GM21381 (cell line): ENCODE results near the gene SDR42E2.
"Not testable (repeated sequence)": the region's sequence is repeated elsewhere in the genome, so short reads cannot be mapped to it uniquely, and the experiment has no call there.

Experiments used
- ATAC-seq: cut with Tn5 transposase; IDR thresholded peaks from one replicate; pipeline ENCODE4 v1.9.1; 2021; ENCODE audit warnings: mild to moderate bottlenecking, moderate library complexity; ENCODE audit not compliant: unreplicated experiment

The SDR42E2 gene

DNA sequence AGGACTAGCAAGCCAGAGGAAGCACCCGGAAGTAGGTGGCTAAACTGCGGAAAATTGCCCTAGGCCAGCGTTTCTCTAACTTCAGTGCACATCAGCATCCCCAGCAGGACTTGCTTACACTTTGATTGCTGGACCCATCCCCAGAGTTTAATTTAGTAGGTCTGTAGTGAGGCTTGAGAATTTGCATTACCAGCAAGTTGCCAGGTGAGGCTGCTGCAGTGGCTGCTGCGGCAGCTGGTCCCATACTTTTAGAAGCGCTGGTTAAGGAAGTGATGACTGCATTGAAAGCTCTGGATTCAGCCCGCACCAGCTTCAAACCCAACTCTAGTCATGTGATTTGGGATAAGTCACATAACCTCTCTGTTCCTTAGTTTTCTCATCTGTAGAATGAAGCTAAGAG lies 48.0 kb downstream of the SDR42E2 start:
- no peak for ATAC-seq

DNA sequence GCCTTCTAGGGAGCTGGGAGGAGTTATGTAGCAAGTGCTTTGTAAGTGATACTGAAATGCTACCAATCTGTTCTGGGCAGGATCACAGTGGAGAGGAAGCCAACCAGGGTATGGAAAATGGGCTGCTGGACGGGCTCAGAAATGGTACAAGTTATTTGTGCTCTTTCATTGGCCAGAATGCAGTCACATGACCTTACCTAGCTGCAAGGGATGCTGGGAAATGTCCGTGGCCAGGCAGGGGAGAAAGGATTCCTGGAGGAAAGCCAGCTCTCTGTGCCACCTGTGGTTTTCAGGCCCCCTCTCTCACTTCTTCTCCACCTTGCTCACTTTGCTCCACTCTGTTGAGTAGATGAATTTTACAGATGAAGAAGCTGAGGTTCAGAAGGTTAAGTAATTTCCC lies 48.5 kb downstream of the SDR42E2 start:
- ATAC-seq: no peak

GRCh38 chr16:22213236-22213635 lies 50.9 kb downstream of the SDR42E2 start:
- ATAC-seq: no peak

DNA sequence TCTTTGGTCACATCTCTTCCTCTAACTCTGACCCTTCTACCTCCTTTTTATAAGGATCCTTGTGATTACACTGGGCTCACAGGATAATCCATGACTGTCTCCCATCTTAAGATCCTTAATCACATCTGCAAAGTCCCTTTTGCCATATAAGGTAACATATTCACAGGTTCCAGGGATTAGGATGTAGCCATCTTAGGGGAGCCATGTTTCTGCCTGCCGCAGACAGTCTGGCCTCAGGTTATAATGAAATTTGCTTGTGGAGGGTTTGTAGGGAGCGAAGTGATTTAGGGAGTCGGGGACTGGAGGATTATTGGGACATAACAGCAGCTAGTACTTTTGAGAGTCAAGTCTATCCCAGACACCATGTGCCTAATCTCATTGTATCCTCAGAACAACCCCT lies 51.5 kb downstream of the SDR42E2 start:
- ATAC-seq: no peak

GRCh38 chr16:22214402-22214801 lies 52.1 kb downstream of the SDR42E2 start:
- no peak for ATAC-seq

- no peak for ATAC-seq
Observed at GRCh38 chr16:22214889-22215288, 52.6 kb downstream of the SDR42E2 start.

DNA sequence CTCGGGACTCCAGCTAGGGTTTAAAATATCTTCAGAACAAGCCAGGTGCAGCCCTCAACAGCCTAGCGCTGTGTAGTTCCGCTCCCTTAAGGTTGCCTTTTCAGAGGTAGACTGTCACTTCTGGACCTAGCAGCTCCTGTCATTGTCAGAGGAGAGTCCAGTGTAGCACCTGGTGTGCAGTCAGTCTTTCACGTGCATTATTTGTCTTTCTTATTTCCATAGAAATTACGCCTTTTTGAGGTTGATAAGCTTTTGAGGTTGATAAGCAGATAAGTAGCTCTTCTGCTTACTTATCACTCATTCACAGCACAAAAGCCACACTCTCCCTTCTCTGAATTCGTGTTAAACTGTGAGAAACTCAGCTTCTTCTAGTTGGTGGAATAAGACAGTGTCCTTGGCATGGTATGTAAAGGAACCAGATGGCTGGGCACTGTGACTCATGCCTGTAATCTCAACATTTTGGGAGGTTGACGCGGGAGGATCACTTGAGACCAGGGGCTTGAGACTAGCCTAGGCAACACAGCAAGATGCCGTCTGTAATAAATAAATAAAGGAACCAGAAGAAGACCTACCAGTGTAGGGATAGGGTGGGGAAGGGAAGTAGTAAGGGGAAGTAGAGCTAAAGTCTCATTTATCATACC lies 54.0 kb downstream of the SDR42E2 start:
- ATAC-seq: no peak

DNA sequence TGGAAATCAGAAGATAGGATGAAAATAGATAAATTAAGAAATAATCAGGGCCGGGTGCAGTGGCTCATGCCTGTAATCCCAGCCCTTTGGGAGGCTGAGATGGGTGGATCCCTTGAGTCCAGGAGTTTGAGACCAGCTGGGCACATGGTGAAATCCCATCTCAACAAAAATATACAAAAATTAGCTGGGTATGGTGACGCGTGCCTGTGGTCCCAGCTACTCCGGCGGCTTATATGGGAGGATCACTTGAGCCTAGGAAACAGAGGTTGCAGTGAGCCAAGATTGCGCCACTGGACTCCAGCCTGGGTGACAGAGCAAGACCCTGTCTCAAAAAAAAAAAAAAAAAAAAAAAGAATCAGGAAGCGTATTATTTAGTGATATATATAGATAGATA lies 54.5 kb downstream of the SDR42E2 start:
- not testable (repeated sequence) for ATAC-seq

DNA sequence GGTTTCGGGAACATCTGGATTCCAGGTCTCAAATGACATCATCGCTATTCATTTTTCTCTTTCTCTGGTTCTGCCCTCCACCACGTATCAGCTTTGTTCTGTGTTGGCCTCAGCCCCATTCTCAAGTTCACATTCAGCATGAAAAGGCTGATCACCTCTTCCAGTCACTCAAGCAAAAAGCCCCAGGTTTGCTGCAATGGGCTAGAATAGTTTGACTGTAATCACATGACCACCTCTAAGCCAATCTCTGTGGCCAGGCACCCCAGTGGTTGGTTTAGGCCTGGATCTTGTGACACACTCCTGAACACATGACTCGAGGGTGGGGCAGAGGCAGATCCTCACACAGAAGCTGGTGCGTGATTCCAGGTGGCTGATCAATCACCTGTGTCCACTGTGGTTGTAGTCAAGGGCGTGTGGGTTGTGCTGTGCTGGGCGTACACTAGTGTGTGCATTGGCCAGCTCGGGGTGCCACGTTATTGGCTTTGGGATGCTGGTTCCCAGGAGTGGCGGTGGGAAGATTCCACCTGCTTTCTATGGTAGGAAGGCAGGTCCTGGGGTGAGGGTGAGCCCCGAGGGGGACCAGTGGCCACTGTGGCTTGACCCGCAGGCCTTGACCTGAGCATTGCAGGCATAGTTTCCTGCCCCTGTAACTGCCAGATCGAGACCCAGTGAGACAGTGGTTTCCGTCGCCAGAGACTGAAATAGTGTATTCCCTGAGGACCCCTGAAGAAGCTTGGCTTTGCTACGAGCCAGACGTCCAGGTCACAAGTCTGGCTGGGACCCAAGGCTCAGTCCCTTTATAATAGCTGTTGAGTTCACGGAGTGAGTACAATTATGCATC lies 55.8 kb downstream of the SDR42E2 start:
- ATAC-seq: peak; percentile 71

- ATAC-seq: no peak
Observed at GRCh38 chr16:22219389-22220068, 57.2 kb downstream of the SDR42E2 start.

DNA sequence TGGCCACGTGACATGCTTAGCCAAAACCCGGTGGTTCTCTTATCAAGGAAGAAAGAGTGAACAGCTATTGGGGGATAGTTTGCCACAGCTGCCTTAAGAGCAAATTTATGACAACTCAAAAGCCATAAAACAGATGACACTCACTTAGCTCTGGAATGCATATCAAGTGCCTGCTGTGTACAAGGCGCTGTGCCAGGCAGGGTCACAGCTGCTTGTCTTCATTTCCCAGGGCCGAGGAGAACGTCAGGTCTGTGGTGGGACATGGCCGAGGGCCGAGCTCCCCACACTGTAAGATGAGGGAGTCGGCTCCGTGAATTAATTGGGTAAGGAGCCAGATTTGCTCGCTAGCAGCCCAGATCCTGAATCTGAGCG lies 57.7 kb downstream of the SDR42E2 start:
- ATAC-seq: no peak

DNA sequence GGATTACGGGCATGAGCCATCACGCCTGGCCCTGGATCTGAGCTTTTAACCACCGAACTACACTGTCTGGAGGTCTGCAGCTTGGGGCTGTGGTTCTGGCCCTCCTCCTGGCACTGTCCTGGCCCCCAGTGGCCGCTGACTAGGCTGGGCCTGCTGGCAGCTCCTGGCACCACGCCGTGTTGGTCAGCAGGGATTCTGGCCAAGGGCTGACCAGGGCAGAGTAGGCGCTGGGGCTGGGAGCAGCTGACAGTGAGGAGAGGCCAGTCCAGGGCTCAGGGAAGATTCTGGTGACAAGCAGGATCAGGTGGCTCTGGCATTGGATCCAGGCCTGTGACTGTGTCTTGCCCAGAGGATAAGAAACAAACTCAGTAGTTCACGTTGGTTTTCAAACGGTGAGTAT lies 58.4 kb downstream of the SDR42E2 start:
- ATAC-seq: no peak

GRCh38 chr16:22222006-22222405 lies 59.7 kb downstream of the SDR42E2 start:
- no peak for ATAC-seq

DNA sequence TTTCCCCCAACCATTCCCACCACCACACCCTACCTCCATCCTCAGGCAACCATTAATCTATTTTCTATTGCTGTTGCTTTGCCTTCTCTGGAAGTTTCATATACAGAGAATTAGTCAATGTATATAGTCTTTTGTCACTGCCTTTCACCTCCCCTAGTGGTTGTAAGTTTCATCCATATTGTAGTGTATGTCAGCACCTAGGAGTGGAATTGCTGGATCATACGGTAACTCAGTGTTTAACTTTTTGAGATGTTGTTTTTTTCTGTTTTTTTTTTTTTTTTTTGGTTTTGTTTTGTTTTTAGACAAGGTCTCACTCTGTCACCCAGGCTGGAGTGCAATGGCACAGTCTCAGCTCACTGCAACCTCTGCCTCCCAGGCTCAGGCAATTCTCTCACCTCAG lies 60.7 kb downstream of the SDR42E2 start:
- no peak for ATAC-seq

DNA sequence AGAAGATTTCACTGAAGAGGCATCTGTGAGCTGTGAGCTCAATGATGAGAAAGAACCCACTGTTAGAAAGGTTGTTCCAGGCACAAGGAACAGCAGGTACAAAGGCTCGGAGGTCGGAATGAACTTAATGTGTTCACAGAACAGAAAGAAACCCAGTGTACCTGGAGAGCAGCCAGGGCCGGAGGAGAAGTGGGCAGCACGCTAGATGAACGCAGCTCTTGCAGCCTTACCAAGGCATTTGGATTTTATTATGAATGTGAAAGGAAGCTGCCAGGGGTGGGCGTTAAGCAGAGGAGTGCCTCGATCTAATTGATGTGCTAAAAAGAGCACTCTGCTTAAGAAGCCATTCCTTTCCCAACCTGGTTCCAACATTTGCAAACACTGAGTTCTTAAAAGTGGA lies 62.8 kb downstream of the SDR42E2 start:
- ATAC-seq: no peak

GRCh38 chr16:22229889-22230288 lies 67.6 kb downstream of the SDR42E2 start:
- no peak for ATAC-seq

- ATAC-seq: no peak
Observed at GRCh38 chr16:22232277-22233036, 70.2 kb downstream of the SDR42E2 start.

GRCh38 chr16:22233037-22233372 lies 70.7 kb downstream of the SDR42E2 start:
- ATAC-seq: no peak

DNA sequence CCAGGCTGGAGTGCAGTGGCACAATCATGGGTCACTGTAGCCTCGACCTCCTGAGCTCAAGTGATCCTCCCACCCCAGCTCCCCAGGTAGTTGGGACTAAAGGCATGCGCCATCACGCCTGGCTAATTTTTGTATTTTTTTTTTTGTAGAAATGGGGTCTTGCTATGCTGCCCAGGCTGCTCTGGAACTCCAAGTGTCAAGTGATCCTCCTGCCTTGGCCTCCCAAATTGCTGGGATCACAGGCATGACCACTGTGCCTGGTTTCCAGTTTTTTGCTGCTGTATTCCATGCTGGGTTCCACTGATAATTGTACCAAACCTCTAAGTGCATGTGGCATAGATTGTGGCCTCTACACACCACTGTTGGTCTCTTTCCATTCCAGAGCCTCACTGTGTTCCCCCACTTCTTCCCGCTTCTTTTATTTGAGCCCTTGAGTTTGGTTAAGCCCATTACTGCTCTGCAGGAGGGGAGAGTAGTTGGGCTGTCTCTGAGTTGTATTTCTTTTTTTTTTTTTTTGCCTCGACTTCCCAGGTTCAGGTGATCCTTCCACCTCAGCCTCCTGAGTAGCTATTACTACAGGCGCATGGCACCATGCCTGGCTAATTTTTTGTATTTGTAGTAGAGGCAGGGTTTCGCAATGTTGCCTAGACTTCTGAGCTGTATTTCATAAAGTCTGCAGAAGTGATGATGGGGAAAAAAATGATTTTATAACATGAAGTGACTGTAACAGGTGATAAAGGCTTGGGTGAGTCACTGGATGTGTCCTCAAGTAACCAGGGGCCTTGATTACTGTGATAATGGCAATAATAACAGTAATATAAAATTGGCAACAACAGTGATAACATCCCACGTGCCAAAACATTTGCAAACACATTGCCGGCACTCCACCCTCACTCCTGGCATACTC lies 73.8 kb downstream of the SDR42E2 start:
- ATAC-seq: no peak

DNA sequence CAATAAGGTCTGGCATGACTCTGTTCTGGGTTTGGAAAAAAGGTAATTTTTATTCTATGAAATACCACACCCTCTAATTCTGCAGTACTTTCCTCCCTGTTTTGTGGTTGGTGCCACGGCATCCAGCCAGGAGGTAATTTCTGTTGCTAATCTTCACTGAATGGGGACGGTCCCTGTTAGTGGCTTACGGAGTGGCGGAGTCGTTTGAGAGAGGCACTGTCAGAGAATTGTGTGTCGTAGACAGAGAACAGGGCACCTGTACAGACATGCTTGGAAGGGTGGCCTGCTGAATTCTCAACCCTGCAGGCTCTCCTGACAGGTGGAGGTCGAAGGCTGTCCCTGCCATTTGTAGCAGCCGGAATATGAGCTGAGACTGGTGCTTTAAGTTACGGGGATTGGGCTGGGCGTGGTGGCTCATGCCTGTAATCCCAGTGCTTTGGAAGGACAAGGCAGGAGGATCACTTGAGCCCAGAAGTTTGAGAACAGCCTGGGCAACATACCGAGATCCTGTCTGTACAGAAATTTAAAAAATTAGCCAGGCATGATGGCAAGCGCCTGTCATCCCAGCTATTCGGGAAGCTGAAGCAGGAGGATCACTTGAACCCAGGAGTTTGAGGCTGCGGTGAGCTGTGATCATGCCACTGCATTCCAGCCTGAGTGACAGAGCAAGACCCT lies 77.0 kb downstream of the SDR42E2 start:
- no peak for ATAC-seq
